Heart left ventricle (tissue), 13 donors: Measurements from ENCODE around the gene UGT1A6.

Experiments used
- CTCF ChIP-seq, 12 donors: fragments of 200-600 bp; sonication (generic) in 4 of 12; IDR thresholded peaks; one replicate each; pipeline versions ENCODE4 v1.5.0 to v1.8.0; 2018 to 2022; ENCODE audit warnings: antibody characterized with exemption in 12 of 12, mild to moderate bottlenecking in 5 of 12
- POLR2A ChIP-seq, 2 donors: fragments of 450-650 bp; IDR thresholded peaks; one replicate each; pipeline ENCODE4 v1.6.1; 2017; ENCODE audit warnings: antibody characterized with exemption in 2 of 2, mild to moderate bottlenecking in 2 of 2, moderate library complexity in 2 of 2
- donor health status: ischemic (EF 13 %, LVEDD 7.1; RV severe dilation, severe dysfunction).
- donor health status: DM: no; HTN: yes; CAD: no.
- donor health status: DM: no; HTN: no; CAD: no.
- donor health status: ischemic (EF 25% LVEDD 6.9; RV normal size, moderate dysfunction).
- donor health status: ischemic (EF 25% LVEDD 5.7; RV mildly dilated, moderate dysfunction).
- donor health status: ischemic (EF 35%, LVEDD 5.7; RV mildly dilated, moderate dysfunction).
- donor health status: nonischemic (EF 11% LVEDD 7.7; RV severe dilation, severe dysfunction).
- donor health status: DM: yes; HTN: yes; CAD: no.
- donor health status: PGD.
- donor health status: ischemic (EF 29% LVEDD 5.4; RV normal size, mild dysfunction).
- donor health status: nonischemic (EF 23%, LVEDD 6.1; RV moderate dilation, normal function).

- TF ChIP-seq CTCF (IDR thresholded peaks at IDR 0.05) (no peak), POLR2A (IDR thresholded peaks at IDR 0.05) (no peak)
These were observed 7.4 kb downstream of the UGT1A6 start for GRCh38 chr2:233700028-233700635.
